Natural killer cell (primary cell): ENCODE measurements around the gene SEC16B. TPM values are rescaled to one million over a fixed set of nuclear protein-coding genes. Genes with fewer than 3 reads are reported as not detected.

Experiments
- ATAC-seq, 3 donors: fragments of 150-1000 bp in 2 of 3; fragments of 200-7000 bp in 1 of 3; cut with Tn5 transposase; 1 replicate in 1 of 3; 2 replicates in 2 of 3; pipeline ENCODE4 v1.10.0; 2021; ENCODE audit warnings: mild to moderate bottlenecking in 2 of 3, moderate library complexity in 2 of 3
- DNase-seq, 2 donors: peaks; one replicate each; pipeline versions ENCODE4 v3.0.0 to v3.0.0-alpha.2; 2013 to 2021; ENCODE audit warnings: mixed read lengths in 1 of 2
- H3K27ac ChIP-seq: one replicate; pipeline ENCODE4 v1.5.1; 2013; ENCODE audit warnings: mild to moderate bottlenecking, low read length
- H3K27me3 ChIP-seq: one replicate; pipeline ENCODE4 v1.6.1; 2013; ENCODE audit warnings: low read length; ENCODE audit not compliant: control insufficient read depth, insufficient read depth
- H3K36me3 ChIP-seq: one replicate; pipeline ENCODE4 v1.6.1; 2013; ENCODE audit warnings: low read length; ENCODE audit not compliant: control insufficient read depth, insufficient read depth
- H3K4me1 ChIP-seq: one replicate; pipeline ENCODE4 v1.6.1; 2013; ENCODE audit warnings: low read length; ENCODE audit not compliant: control insufficient read depth, insufficient read depth
- H3K4me3 ChIP-seq: one replicate; pipeline ENCODE4 v1.5.1; 2013; ENCODE audit warnings: low read length
- H3K9me3 ChIP-seq: one replicate; pipeline ENCODE4 v1.6.1; 2013; ENCODE audit warnings: low read length; ENCODE audit not compliant: control insufficient read depth, insufficient read depth
- H3K27ac Mint-ChIP-seq, 2 donors: one replicate each; pipeline ENCODE4 v1.8.0; 2022; ENCODE audit warnings: mild to moderate bottlenecking in 2 of 2, mixed read lengths in 2 of 2, moderate library complexity in 1 of 2
- H3K27me3 Mint-ChIP-seq, 2 donors: one replicate each; pipeline ENCODE4 v1.8.0; 2022; ENCODE audit warnings: low read depth in 2 of 2, mixed read lengths in 2 of 2
- H3K36me3 Mint-ChIP-seq: one replicate; pipeline ENCODE4 v1.8.0; 2022; ENCODE audit warnings: mixed read lengths
- H3K4me1 Mint-ChIP-seq, 2 donors: one replicate each; pipeline ENCODE4 v1.8.0; 2022; ENCODE audit warnings: mixed read lengths in 2 of 2
- H3K4me3 Mint-ChIP-seq: one replicate; pipeline ENCODE4 v1.8.0; 2022; ENCODE audit warnings: mild to moderate bottlenecking, moderate library complexity, mixed read lengths
- H3K9me3 Mint-ChIP-seq, 2 donors: one replicate each; pipeline ENCODE4 v1.8.0; 2022; ENCODE audit warnings: mixed read lengths in 2 of 2
- WGBS: methylation state at CpG from one replicate; pipeline ENCODE4 v1.1.7; 2013; ENCODE audit warnings: missing lambda C conversion rate; ENCODE audit not compliant: insufficient coverage; 5-methylcytosine and 5-hydroxymethylcytosine counted together
- intact Hi-C: fragments of 100-400 bp; cut with micrococcal nuclease; formaldehyde crosslinking; loops from one replicate; pipeline ENCODE4 v1.14.2; 2022
- total RNA-seq, 4 donors: library from RNA; stranded (reverse); fragments of 120-200 nt in 1 of 4; gene quantifications; one replicate each; pipeline versions ENCODE4 v1.2.3 to v1.2.4, GENCODE V29; 2013 to 2022
- TF ChIP-seq, protein P1 (sequence below): fragments of 200-600 bp; IDR thresholded peaks from one replicate; pipeline ENCODE4 v1.8.0; 2022; ENCODE audit warnings: antibody characterized with exemption

The SEC16B gene
- total RNA-seq, 3 donors from 2014 or later (not counting 1 experiment from before 2014, with no cell fraction given) = 0.31 TPM; not detected in 2

GRCh38 chr1:177947623-177948022 is 22.2 kb downstream of the SEC16B start:
- no peaks in the 10 kb centered on the region for H3K4me1 Mint-ChIP-seq
- no peak overlapping the region for H3K4me3 Mint-ChIP-seq
- WGBS = 83% methylated on average over 6 of the region's 7 CpGs
- no peaks in the 10 kb centered on the region for H3K9me3 ChIP-seq
- peaks cover 0 to 3% of the 10 kb centered on the region in 2 donors for H3K9me3 Mint-ChIP-seq
- no peak overlapping the region for H3K4me3 ChIP-seq
- ATAC-seq = no peak
- no peak overlapping the region for H3K27ac ChIP-seq
- H3K36me3 Mint-ChIP-seq = no peaks in the 10 kb centered on the region
- no peaks in the 10 kb centered on the region for H3K27me3 Mint-ChIP-seq
- no peaks in the 10 kb centered on the region for H3K36me3 ChIP-seq
- H3K4me1 ChIP-seq = no peaks in the 10 kb centered on the region
- DNase-seq = no peak
- H3K27me3 ChIP-seq = no peaks in the 10 kb centered on the region
- H3K27ac Mint-ChIP-seq = no peak overlapping the region
- intact Hi-C loops = no loop called here
- TF ChIP-seq, protein P1, sequence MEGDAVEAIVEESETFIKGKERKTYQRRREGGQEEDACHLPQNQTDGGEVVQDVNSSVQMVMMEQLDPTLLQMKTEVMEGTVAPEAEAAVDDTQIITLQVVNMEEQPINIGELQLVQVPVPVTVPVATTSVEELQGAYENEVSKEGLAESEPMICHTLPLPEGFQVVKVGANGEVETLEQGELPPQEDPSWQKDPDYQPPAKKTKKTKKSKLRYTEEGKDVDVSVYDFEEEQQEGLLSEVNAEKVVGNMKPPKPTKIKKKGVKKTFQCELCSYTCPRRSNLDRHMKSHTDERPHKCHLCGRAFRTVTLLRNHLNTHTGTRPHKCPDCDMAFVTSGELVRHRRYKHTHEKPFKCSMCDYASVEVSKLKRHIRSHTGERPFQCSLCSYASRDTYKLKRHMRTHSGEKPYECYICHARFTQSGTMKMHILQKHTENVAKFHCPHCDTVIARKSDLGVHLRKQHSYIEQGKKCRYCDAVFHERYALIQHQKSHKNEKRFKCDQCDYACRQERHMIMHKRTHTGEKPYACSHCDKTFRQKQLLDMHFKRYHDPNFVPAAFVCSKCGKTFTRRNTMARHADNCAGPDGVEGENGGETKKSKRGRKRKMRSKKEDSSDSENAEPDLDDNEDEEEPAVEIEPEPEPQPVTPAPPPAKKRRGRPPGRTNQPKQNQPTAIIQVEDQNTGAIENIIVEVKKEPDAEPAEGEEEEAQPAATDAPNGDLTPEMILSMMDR = no peak

GRCh38 chr1:177945943-177946650 is 23.8 kb downstream of the SEC16B start:
- no peaks in the 10 kb centered on the region for H3K27me3 Mint-ChIP-seq
- no peaks in the 10 kb centered on the region for H3K36me3 Mint-ChIP-seq
- intact Hi-C loops = no loop called here
- peaks cover 0 to 3% of the 10 kb centered on the region in 2 donors for H3K9me3 Mint-ChIP-seq
- Histone ChIP-seq H3K27ac (no peak overlapping the region), H3K9me3 (no peaks in the 10 kb centered on the region), H3K27me3 (no peaks in the 10 kb centered on the region), H3K4me1 (no peaks in the 10 kb centered on the region), H3K36me3 (no peaks in the 10 kb centered on the region), H3K4me3 (no peak overlapping the region)
- ATAC-seq (no peak), DNase-seq (peak in 1 of 2 donors; percentile 14)
- TF ChIP-seq, protein P1 = peak; percentile 3
- H3K4me3 Mint-ChIP-seq = no peak overlapping the region
- H3K27ac Mint-ChIP-seq = no peak overlapping the region
- no peaks in the 10 kb centered on the region for H3K4me1 Mint-ChIP-seq
- 55% methylated on average over 11 of the region's 12 CpGs for WGBS

DNA sequence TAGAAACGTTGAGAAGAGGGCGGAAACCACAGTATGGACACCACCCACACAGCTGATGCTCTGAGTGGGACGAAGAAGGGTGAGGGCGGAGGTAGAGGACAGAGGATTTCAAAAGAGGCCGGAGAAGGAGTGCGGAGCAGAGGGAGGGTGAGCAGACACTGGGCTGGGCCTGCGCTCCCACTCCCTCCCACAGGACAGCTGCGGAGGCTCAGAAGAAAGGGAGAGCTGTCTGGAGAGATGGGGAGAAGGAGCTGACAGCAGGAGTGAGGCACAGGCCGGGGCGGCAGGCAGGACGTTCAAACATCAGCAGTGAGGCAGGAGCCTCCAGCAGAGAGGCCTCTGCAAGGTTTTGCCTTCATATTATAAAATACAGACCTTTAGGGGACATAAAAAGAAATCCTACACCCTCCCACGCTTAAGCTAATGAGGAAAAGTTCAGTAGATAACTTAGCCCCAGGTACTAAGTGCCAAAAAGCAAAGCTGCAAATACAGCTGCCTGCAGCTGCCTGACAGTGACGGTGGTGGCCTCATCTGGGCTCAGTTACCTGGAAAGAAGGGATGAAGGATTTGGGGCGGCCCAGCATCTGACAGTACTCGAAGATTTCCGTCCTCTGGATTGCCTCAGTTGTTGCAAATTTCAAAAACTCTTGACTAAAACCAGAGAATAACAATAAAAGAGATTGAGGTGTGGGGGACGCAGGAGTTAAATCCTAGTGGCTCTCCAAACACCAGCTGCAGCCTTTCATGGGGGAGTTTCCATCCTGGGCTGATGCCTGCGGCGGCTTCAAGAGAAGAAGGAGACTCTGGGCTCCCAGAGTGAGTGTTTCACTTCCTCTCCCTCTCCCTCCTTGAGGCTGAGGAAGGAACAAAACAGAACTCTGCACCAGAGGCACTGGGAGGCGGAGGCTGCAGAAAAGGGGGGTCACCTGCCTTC is 25.6 kb downstream of the SEC16B start:
- Histone ChIP-seq H3K36me3 (no peaks in the 10 kb centered on the region), H3K27ac (no peak overlapping the region), H3K9me3 (no peaks in the 10 kb centered on the region), H3K27me3 (no peaks in the 10 kb centered on the region), H3K4me1 (no peaks in the 10 kb centered on the region), H3K4me3 (no peak overlapping the region)
- no peaks in the 10 kb centered on the region for H3K27me3 Mint-ChIP-seq
- DNase-seq = no peak
- no peak overlapping the region for H3K27ac Mint-ChIP-seq
- no peak for ATAC-seq
- 83% methylated on average over 18 of the region's 20 CpGs for WGBS
- TF ChIP-seq, protein P1 = no peak
- no peak overlapping the region for H3K4me3 Mint-ChIP-seq
- H3K9me3 Mint-ChIP-seq = no peaks in the 10 kb centered on the region
- no peaks in the 10 kb centered on the region for H3K4me1 Mint-ChIP-seq
- intact Hi-C loops = no loop called here
- H3K36me3 Mint-ChIP-seq = no peaks in the 10 kb centered on the region
